ENCODE data around the gene LIMCH1. TPM values are rescaled to one million over a fixed set of nuclear protein-coding genes. Genes with fewer than 3 reads are reported as not detected.

LIMCH1 gene
- total RNA-seq, 1 experiment from 2014 or later, result 17.8 TPM

GRCh38 chr4:41528512-41529205 lies 9.3 kb upstream of the LIMCH1 start:
- no peak for DNase-seq (ENCODE audit: low spot score)

- no peak for DNase-seq (ENCODE audit: low spot score)
These were observed 7.2 kb upstream of the LIMCH1 start for GRCh38 chr4:41530741-41531140.

GRCh38 chr4:41532336-41532735 lies 5.6 kb upstream of the LIMCH1 start:
- no peak for DNase-seq (ENCODE audit: low spot score)

DNA sequence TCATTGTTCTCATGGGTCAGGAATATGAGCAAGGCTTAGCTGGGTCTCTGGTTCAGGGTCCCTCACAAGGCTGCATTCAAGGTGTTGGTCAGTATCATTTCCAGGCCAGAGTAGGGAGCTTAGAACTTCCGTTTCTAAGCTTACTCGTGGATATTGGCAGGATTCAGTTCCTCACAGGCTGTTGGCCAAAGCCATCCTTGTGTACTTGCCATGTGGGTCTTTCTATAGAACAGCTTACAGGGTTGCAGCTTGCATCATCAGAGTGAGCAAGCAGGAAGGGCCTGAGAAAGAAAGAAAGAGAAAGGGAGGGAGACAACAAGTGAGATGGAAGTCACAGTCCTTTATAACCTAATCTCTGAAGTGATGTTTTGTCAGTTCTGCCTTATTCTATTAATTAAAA lies 5.1 kb upstream of the LIMCH1 start:
- DNase-seq (ENCODE audit: low spot score), result no peak

- no peak for DNase-seq (ENCODE audit: low spot score)
These were observed 4.3 kb upstream of the LIMCH1 start for GRCh38 chr4:41533680-41534079.

DNA sequence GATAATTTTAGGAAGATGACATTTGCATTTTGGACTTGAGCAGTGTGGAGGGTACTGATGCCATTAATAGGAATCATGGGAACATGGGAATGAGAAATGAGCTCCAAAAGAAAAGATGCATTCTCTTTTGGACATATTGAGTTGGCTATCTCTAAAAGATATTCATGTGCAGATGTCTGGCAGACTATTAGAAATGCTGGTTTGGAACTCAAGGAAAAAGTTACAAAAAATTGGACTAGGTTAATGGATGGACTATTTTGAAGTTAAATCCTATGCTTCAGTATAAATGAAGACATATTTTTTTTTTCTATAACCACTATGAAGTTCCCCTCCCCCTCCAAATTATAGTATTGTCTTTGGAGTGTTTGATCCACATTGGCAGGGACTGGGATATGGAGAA lies 3.6 kb upstream of the LIMCH1 start:
- no peak for DNase-seq (ENCODE audit: low spot score)

DNA sequence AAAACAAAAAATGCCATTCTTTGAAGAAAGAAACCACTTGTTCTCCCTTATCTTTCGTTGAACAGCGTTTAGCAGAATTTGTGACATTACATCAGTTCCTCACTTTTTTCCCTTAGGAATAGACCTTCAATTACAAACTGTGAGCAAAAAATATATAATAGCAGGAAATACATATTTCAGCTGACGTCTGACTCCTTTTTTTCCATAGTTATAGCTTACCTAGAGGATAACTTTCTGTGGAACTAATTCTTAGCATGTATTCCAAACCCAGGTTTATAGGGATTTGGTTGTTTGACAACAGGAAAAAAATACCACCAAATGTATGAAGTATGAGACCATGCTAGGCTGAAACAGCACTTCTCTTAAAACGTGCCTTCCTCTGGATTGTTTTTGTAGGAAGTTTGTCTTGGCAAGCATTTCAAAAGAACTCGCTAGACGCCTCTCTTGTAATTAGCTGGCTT lies 2.0 kb upstream of the LIMCH1 start:
- DNase-seq (ENCODE audit: low spot score), result no peak

DNA sequence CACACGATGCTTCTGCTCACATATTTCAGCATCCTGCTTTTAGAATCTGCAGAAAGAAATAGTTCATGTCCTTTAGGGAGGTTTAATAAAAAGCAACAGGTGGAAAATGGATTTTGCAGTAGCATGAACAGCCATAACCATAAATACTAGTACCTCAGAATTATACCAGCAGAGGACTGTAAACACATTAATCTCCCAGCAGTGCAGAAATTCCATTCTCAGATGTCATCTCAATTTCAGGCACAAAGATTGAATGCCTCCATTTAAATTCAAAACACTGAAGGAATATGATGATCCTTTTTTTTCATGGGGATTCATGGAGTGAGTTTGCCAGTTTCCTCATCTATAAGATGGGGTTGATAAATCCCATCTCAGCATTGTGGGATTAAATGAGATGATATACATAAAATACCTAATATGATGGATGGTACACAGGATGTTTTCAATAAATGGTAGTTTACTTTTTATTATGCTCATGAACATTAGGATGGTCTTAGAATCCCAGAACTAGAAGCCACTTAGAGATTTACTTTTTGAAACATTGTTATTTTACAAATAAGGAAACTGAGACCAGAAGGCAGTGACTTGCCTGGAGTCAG lies 566 bp upstream of the LIMCH1 start:
- DNase-seq (ENCODE audit: low spot score), result no peak

- no peak for DNase-seq (ENCODE audit: low spot score)
These were observed 1.0 kb downstream of the LIMCH1 start for GRCh38 chr4:41538887-41539498.

- DNase-seq (ENCODE audit: low spot score), result no peak
These were observed 1.8 kb downstream of the LIMCH1 start for GRCh38 chr4:41539711-41540110.

- no peak for DNase-seq (ENCODE audit: low spot score)
These were observed 2.7 kb downstream of the LIMCH1 start for GRCh38 chr4:41540687-41541086.

DNA sequence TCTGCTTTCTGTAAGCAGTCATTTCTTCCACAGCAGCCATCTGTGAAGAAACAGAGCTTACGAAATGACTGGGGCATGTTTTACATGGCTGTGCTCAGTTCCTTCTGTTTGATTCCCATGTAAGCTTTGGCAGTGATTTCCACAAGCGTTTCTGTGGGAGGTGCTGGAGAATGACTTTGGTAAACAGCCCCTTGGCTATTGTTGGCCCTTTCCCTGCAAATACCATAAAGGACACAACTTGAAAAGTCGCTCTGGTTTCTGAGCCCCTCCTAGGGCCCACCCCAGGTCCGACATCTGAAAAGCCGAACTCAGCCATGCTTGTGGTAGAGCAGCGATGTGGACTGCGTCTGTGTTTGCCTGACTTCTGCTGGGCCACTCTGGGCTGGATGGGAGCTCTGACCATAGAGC lies 3.7 kb downstream of the LIMCH1 start:
- no peak for DNase-seq (ENCODE audit: low spot score)

GRCh38 chr4:41542526-41543275 lies 4.7 kb downstream of the LIMCH1 start:
- DNase-seq (ENCODE audit: low spot score), result no peak

GRCh38 chr4:41545238-41545637 lies 7.3 kb downstream of the LIMCH1 start:
- DNase-seq (ENCODE audit: low spot score), result no peak

GRCh38 chr4:41546638-41547037 lies 8.7 kb downstream of the LIMCH1 start:
- DNase-seq (ENCODE audit: low spot score), result no peak

GRCh38 chr4:41548305-41548880 lies 10.4 kb downstream of the LIMCH1 start:
- no peak for DNase-seq (ENCODE audit: low spot score)

GRCh38 chr4:41549478-41549877 lies 11.5 kb downstream of the LIMCH1 start:
- no peak for DNase-seq (ENCODE audit: low spot score)

DNA sequence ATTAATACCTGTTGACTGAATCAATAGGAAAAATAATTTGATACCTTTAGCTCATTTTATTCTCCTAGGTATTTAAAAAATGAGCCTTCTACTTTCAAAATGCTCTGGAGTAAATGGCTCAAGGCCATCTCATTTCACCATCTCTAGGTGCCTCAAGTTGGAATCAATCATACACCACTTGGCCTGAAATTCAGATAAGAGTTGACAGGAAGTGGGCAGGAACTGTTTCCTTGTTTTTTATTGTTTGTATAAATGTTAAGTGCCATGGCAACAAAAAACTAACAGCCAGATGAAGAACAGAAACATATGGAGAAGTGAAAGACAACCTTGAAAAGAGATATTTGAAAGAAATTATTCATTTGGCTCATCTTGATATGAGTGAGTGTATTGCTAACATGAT lies 12.4 kb downstream of the LIMCH1 start:
- DNase-seq (ENCODE audit: low spot score), result peak; percentile 47

GRCh38 chr4:41551536-41551935 lies 13.6 kb downstream of the LIMCH1 start:
- no peak for DNase-seq (ENCODE audit: low spot score)

DNA sequence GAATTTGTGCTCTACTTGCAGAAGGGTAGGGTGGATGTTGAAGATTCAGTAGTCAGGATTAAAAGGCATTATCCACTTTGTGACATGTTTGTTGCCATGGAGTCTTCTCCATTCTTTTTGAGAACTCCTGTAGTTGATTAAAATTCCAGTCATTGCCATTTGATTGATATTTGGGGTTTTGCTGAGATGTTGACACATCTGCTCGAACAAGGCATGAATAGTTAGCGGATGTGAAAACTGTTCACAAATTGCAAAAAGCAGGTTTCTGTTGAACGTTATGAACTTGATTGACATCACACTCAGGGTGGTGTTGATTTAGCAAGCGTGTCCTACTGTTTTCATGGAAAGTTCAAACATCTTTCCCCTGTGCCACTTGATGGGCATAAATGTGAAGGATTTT lies 16.9 kb downstream of the LIMCH1 start:
- no peak for DNase-seq (ENCODE audit: low spot score)

GRCh38 chr4:41556526-41556925 lies 18.6 kb downstream of the LIMCH1 start:
- DNase-seq (ENCODE audit: low spot score), result no peak

DNA sequence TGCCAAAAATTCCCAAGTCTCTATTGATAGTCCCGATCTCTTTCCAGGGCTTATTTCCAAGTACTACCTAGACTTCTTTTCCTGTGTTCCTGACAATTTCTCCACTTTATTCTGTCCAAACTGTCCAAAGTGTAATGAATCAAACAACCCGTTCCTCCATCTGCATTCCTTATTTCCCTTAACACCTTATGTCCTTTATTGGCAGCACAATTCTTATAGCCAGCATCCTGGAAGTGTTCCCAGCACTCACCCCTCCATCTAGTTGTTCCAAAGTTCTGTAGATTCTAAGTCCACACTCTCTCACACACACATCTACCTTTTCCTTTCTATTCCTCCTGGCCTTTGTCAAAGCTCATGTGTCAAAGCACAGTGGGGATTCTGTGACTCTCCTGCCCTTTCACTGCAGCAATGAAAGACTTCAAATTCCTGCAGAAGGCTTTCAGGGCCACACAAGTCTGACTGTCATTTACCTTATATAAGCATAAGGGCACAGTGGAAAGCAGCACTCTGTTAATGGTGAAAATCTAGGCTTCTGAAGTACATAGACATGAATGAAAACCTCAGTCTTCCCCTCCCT lies 22.1 kb downstream of the LIMCH1 start:
- no peak for DNase-seq (ENCODE audit: low spot score)
